ENCODE data around the gene CSNK1A1.

- TF ChIP-seq EZH2 (IDR thresholded peaks at IDR 0.05; ENCODE audit: borderline replicate concordance, low read depth, low read length, poor library complexity, severe bottlenecking), result no peak
- TF ChIP-seq, protein P1, sequence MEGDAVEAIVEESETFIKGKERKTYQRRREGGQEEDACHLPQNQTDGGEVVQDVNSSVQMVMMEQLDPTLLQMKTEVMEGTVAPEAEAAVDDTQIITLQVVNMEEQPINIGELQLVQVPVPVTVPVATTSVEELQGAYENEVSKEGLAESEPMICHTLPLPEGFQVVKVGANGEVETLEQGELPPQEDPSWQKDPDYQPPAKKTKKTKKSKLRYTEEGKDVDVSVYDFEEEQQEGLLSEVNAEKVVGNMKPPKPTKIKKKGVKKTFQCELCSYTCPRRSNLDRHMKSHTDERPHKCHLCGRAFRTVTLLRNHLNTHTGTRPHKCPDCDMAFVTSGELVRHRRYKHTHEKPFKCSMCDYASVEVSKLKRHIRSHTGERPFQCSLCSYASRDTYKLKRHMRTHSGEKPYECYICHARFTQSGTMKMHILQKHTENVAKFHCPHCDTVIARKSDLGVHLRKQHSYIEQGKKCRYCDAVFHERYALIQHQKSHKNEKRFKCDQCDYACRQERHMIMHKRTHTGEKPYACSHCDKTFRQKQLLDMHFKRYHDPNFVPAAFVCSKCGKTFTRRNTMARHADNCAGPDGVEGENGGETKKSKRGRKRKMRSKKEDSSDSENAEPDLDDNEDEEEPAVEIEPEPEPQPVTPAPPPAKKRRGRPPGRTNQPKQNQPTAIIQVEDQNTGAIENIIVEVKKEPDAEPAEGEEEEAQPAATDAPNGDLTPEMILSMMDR (conservative IDR thresholded peaks at IDR 0.05; ENCODE audit: low read depth, low read length), result no peak
Measured at GRCh38 chr5:149575131-149575530, 23.9 kb upstream of the CSNK1A1 start.

All from A673 (cell line).